HepG2 (cell line): ENCODE data around the gene MAP3K19. TPM values are rescaled to one million over a fixed set of nuclear protein-coding genes. Genes with fewer than 3 reads are reported as not detected.

Experiments used
- ATAC-seq: fragments of 200-7000 bp; cut with Tn5 transposase; 3 replicates; pipeline ENCODE4 v1.9.1; 2020; ENCODE audit warnings: mild to moderate bottlenecking, moderate library complexity
- BruUV-seq: library from RNA; stranded (reverse); fragments of 400-500 nt; replicated peaks from 2 replicates; lab custom pipeline; 2021; lab: Mats Ljungman, UMichigan
- CTCF ChIA-PET: fragments of 300-600 bp; formaldehyde crosslinking; extraction: SDS; loops from one replicate; lab custom pipeline; 2021; ENCODE audit warnings: low total read pairs, inconsistent platforms, low intra/inter-chr PET ratio; lab: Yijun Ruan, JAX
- POLR2A ChIA-PET: fragments of 350-600 bp; sonication (Branson Sonifier 250); formaldehyde crosslinking; loops from one replicate; lab custom pipeline; 2020; ENCODE audit warnings: antibody characterized with exemption, inconsistent platforms; lab: Yijun Ruan, JAX
- DNase-seq: peaks from one replicate; pipeline ENCODE4 v3.0.0-alpha.2; 2015; ENCODE audit warnings: low spot score
- FAIRE-seq: peaks from 3 replicates; lab custom pipeline; 2011; peaks lifted over from hg19 to GRCh38; lab: Jason Lieb, UNC
- H2AFZ ChIP-seq: one replicate; pipeline ENCODE4 v1.6.1; 2011; ENCODE audit warnings: low read length, inconsistent platforms
- H3K27ac ChIP-seq: fragments of 300-600 bp; 3 replicates; pipeline ENCODE4 v1.8.0; 2011; ENCODE audit warnings: mixed run types, mild to moderate bottlenecking, mixed read lengths, low read length, inconsistent platforms; ENCODE audit not compliant: insufficient read depth; ENCODE audit errors: extremely low read length
- H3K27me3 ChIP-seq, 2 experiments: fragments of 200-600 bp in 1 of 2; 2 replicates in 1 of 2; 3 replicates in 1 of 2; pipeline versions ENCODE4 v1.6.0 to v1.8.0; 2011; ENCODE audit warnings: low read length in 2 of 2, mild to moderate bottlenecking in 2 of 2, moderate library complexity in 2 of 2, inconsistent platforms in 1 of 2; ENCODE audit not compliant: insufficient read depth in 2 of 2, control insufficient read depth in 1 of 2
- H3K36me3 ChIP-seq, 2 experiments: fragments of 200-600 bp in 1 of 2; replicated peaks in 1 of 2; 2 replicates in 1 of 2; 3 replicates in 1 of 2; pipeline versions ENCODE4 v1.5.1 to v1.8.0; 2011; ENCODE audit warnings: low read length in 2 of 2, inconsistent platforms in 1 of 2; ENCODE audit not compliant: insufficient read depth in 2 of 2, control insufficient read depth in 1 of 2
- H3K4me1 ChIP-seq: 2 replicates; pipeline ENCODE4 v1.5.1; 2012; ENCODE audit warnings: low read length, inconsistent platforms; ENCODE audit not compliant: insufficient read depth
- H3K4me2 ChIP-seq: 2 replicates; pipeline ENCODE4 v1.6.0; 2011; ENCODE audit warnings: low read depth, low read length, inconsistent platforms
- H3K4me3 ChIP-seq, 3 experiments: fragments of 200-600 bp in 1 of 3; sonication (generic), shearing (Covaris generic) in 1 of 3; replicated peaks in 1 of 3; 2 replicates each; pipeline ENCODE4 v1.5.1; 2011 to 2016; ENCODE audit warnings: low read length in 3 of 3, inconsistent platforms in 2 of 3, low read depth in 2 of 3, mild to moderate bottlenecking in 2 of 3, control low read depth in 1 of 3, mixed read lengths in 1 of 3; ENCODE audit not compliant: insufficient read depth in 1 of 3
- H3K79me2 ChIP-seq: one replicate; pipeline ENCODE4 v1.6.1; 2011; ENCODE audit warnings: low read length, inconsistent platforms; ENCODE audit not compliant: insufficient read depth
- H3K9ac ChIP-seq: 2 replicates; pipeline ENCODE4 v1.6.0; 2011; ENCODE audit warnings: mild to moderate bottlenecking, low read depth, low read length, inconsistent platforms; ENCODE audit not compliant: insufficient read depth
- H3K9me3 ChIP-seq: 2 replicates; pipeline ENCODE4 v1.5.1; 2012; ENCODE audit warnings: mild to moderate bottlenecking, low read length
- H4K20me1 ChIP-seq: 2 replicates; pipeline ENCODE4 v1.6.0; 2011; ENCODE audit warnings: inconsistent platforms, mild to moderate bottlenecking, low read length, moderate library complexity; ENCODE audit not compliant: insufficient read depth
- ATF1 ChIP-seq: IDR thresholded peaks from 2 replicates; pipeline ENCODE4 v1.6.1; 2016; ENCODE audit warnings: mild to moderate bottlenecking, control low read depth
- CEBPB ChIP-seq: IDR thresholded peaks from 2 replicates; pipeline ENCODE4 v1.6.1; 2011; ENCODE audit warnings: low read depth, low read length, improper control_type of control experiment, borderline replicate concordance
- ELF3 ChIP-seq: IDR thresholded peaks from 2 replicates; pipeline ENCODE4 v1.6.1; 2016; ENCODE audit warnings: missing genetic modification reagents, missing compliant biosample characterization
- KMT2A ChIP-seq: sonication (generic); formaldehyde crosslinking; IDR thresholded peaks from 2 replicates; pipeline ENCODE4 v1.4.0; 2020; ENCODE audit warnings: missing genetic modification reagents
- NR2F1 ChIP-seq, 2 experiments: fragments of 450-650 bp in 1 of 2; formaldehyde crosslinking in 1 of 2; IDR thresholded peaks; 2 replicates each; pipeline versions ENCODE4 v1.5.0 to v1.6.1; 2016 to 2020; ENCODE audit warnings: mild to moderate bottlenecking in 1 of 2, missing compliant biosample characterization in 1 of 2, missing genetic modification reagents in 1 of 2, moderate library complexity in 1 of 2
- THAP11 ChIP-seq: IDR thresholded peaks from 2 replicates; pipeline ENCODE4 v1.6.1; 2016; ENCODE audit warnings: missing biosample characterization, missing genetic modification reagents
- ZNF33A ChIP-seq: sonication (generic); formaldehyde crosslinking; IDR thresholded peaks from 2 replicates; pipeline ENCODE4 v1.5.1; 2020; ENCODE audit warnings: missing genetic modification reagents, mild to moderate bottlenecking, moderate library complexity, borderline replicate concordance
- ZNF468 ChIP-seq: sonication (generic); formaldehyde crosslinking; IDR thresholded peaks from 2 replicates; pipeline ENCODE4 v1.8.0; 2022; ENCODE audit warnings: mild to moderate bottlenecking, moderate library complexity, missing genetic modification reagents
- ZNF619 ChIP-seq: sonication (generic); formaldehyde crosslinking; IDR thresholded peaks from 2 replicates; pipeline ENCODE4 v1.4.0; 2020; ENCODE audit warnings: mild to moderate bottlenecking, missing genetic modification reagents
- ZNF737 ChIP-seq: sonication (generic); formaldehyde crosslinking; IDR thresholded peaks from 2 replicates; pipeline ENCODE4 v1.5.0; 2020; ENCODE audit warnings: missing genetic modification reagents, mild to moderate bottlenecking, borderline replicate concordance
- in situ Hi-C: cut with HindIII; loops from 2 replicates; pipeline ENCODE4 v1.10.0; 2017; ENCODE audit warnings: low pct_unique_long_range_greater_than_20kb; ENCODE audit not compliant: extremely low pct_ligation_motif_present
- intact Hi-C: fragments of 100-400 bp; cut with micrococcal nuclease; formaldehyde crosslinking; loops from one replicate; pipeline ENCODE4 v1.10.0; 2022; ENCODE audit not compliant: unreplicated experiment
- polyA plus RNA-seq, 8 experiments: library from polyadenylated mRNA; depleted of rRNA in 3 of 8; stranded (reverse) in 7 of 8; unstranded in 1 of 8; fragments of >200 nt; fragmentation: Illumina TruSeq in 4 of 8; extraction: Trizol in 4 of 8; gene quantifications; 2 replicates each; pipeline versions ENCODE4 v1.2.1 to v1.2.3, GENCODE V29; 2011 to 2016; ENCODE audit warnings: low read depth in 4 of 8, missing spikeins in 1 of 8, mixed read lengths in 1 of 8; ENCODE audit not compliant: insufficient read depth in 1 of 8
- total RNA-seq, 5 experiments: library from RNA; depleted of rRNA; stranded (reverse); fragments of >200 nt; fragmentation: Illumina TruSeq; extraction: Trizol; gene quantifications; 2 replicates each; pipeline ENCODE4 v1.2.3, GENCODE V29; 2016; ENCODE audit warnings: low read depth in 1 of 5
- TF ChIP-seq, protein P1 (sequence below): sonication (generic); formaldehyde crosslinking; conservative IDR thresholded peaks from 2 replicates; pipeline ENCODE4 v1.4.0; 2020; ENCODE audit warnings: missing genetic modification reagents
- TF ChIP-seq, protein P2 (sequence below), 2 experiments: fragments of 450-650 bp in 1 of 2; sonication (generic) in 1 of 2; formaldehyde crosslinking; IDR thresholded peaks; 2 replicates each; pipeline versions ENCODE4 v1.5.0 to v1.8.0; 2020 to 2022; ENCODE audit warnings: mild to moderate bottlenecking in 1 of 2, missing genetic modification reagents in 1 of 2
- TF ChIP-seq, protein P3 (sequence below): sonication (generic); formaldehyde crosslinking; IDR thresholded peaks from 2 replicates; pipeline ENCODE4 v1.5.0; 2020; ENCODE audit warnings: mild to moderate bottlenecking, missing genetic modification reagents
- TF ChIP-seq, protein P4 (sequence below): sonication (generic); formaldehyde crosslinking; IDR thresholded peaks from 2 replicates; pipeline ENCODE4 v1.5.0; 2020; ENCODE audit warnings: missing genetic modification reagents
- TF ChIP-seq, protein P5 (sequence below): sonication (generic); formaldehyde crosslinking; IDR thresholded peaks from 2 replicates; pipeline ENCODE4 v1.4.0; 2020; ENCODE audit warnings: missing genetic modification reagents

MAP3K19 gene
- total and polyA plus RNA-seq, 2 of the 13 experiments (the other 11 are each of a cell fraction or from before 2014, with no cell fraction given): not detected

DNA sequence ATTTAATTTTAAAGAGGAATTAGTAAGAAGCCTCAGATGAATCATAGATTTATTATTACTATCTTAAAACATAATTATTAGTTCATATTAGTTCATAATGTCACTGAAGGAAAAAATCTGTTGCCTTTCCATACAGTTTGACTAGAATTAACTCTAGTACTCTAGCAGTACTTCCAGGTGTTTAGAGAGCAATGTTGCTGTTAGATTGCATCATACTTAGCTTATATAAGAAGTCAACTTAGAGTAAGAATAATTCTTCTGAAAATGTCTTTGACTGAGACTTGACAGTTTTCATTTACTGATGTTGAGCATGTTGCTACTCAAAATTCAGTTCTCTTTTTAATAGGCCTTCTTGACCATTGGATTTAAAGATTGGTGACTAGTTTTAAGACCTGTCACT lies 9.5 kb upstream of the MAP3K19 start:
- peaks cover 73% of the 10 kb centered on the region for H3K79me2 ChIP-seq
- H3K9ac ChIP-seq: no peak overlapping the region
- peaks cover 40% of the 10 kb centered on the region for H3K4me1 ChIP-seq
- BruUV-seq: no TSS peak
- 0 out of 6 replicates have a peak overlapping the region, but pooled peaks of 1 of the 3 experiments have one; percentile 0 for H3K4me3 ChIP-seq
- no peak for FAIRE-seq
- peaks cover 6 to 24% of the 10 kb centered on the region in 2 experiments for H3K36me3 ChIP-seq
- CTCF ChIA-PET: no interaction called here
- H3K4me2 ChIP-seq: peak overlapping the region; percentile 30
- no peaks in the 10 kb centered on the region for H3K9me3 ChIP-seq
- no peak for DNase-seq
- POLR2A ChIA-PET: interaction anchor here (1.2 kb wide), 1 partner anchor 9 kb away, joined by 3 read pairs; the partner anchor contains the start of gene MAP3K19
- intact Hi-C loops: loop anchor here (10.0 kb wide), 1 partner anchor 142 kb away; the partner anchor contains the start of gene CCNT2
- peak overlapping the region; percentile 42 for H3K27ac ChIP-seq
- no peak for ATAC-seq
- H3K27me3 ChIP-seq: no peaks in the 10 kb centered on the region; a peak in 1 of 5 replicates
- no peak overlapping the region for H2AFZ ChIP-seq
- peaks cover 13% of the 10 kb centered on the region for H4K20me1 ChIP-seq
- in situ Hi-C loops: no loop called here
- TF ChIP-seq CEBPB (peak; percentile 96), ELF3 (CRISPR knock-in tag) (no peak), ZNF619 (CRISPR knock-in tag) (no peak), ZNF33A (CRISPR knock-in tag) (no peak), ZNF468 (CRISPR knock-in tag) (no peak), NR2F1 (CRISPR knock-in tag; IDR thresholded peaks at IDR 0.05) (no peak), ATF1 (no peak), ZNF737 (no peak), THAP11 (peak; percentile 41; the same call in 1 of the 2 replicates), KMT2A (CRISPR knock-in tag) (no peak)
- TF ChIP-seq, protein P1, sequence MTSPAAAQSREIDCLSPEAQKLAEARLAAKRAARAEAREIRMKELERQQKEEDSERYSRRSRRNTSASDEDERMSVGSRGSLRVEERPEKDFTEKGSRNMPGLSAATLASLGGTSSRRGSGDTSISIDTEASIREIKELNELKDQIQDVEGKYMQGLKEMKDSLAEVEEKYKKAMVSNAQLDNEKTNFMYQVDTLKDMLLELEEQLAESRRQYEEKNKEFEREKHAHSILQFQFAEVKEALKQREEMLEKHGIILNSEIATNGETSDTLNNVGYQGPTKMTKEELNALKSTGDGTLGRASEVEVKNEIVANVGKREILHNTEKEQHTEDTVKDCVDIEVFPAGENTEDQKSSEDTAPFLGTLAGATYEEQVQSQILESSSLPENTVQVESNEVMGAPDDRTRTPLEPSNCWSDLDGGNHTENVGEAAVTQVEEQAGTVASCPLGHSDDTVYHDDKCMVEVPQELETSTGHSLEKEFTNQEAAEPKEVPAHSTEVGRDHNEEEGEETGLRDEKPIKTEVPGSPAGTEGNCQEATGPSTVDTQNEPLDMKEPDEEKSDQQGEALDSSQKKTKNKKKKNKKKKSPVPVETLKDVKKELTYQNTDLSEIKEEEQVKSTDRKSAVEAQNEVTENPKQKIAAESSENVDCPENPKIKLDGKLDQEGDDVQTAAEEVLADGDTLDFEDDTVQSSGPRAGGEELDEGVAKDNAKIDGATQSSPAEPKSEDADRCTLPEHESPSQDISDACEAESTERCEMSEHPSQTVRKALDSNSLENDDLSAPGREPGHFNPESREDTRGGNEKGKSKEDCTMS (CRISPR knock-in tag): no peak
- TF ChIP-seq, protein P2, sequence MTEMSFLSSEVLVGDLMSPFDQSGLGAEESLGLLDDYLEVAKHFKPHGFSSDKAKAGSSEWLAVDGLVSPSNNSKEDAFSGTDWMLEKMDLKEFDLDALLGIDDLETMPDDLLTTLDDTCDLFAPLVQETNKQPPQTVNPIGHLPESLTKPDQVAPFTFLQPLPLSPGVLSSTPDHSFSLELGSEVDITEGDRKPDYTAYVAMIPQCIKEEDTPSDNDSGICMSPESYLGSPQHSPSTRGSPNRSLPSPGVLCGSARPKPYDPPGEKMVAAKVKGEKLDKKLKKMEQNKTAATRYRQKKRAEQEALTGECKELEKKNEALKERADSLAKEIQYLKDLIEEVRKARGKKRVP (CRISPR knock-in tag; IDR thresholded peaks at IDR 0.05): peak; percentile 70 to 99; a peak in 3 of 4 replicates
- TF ChIP-seq, protein P3, sequence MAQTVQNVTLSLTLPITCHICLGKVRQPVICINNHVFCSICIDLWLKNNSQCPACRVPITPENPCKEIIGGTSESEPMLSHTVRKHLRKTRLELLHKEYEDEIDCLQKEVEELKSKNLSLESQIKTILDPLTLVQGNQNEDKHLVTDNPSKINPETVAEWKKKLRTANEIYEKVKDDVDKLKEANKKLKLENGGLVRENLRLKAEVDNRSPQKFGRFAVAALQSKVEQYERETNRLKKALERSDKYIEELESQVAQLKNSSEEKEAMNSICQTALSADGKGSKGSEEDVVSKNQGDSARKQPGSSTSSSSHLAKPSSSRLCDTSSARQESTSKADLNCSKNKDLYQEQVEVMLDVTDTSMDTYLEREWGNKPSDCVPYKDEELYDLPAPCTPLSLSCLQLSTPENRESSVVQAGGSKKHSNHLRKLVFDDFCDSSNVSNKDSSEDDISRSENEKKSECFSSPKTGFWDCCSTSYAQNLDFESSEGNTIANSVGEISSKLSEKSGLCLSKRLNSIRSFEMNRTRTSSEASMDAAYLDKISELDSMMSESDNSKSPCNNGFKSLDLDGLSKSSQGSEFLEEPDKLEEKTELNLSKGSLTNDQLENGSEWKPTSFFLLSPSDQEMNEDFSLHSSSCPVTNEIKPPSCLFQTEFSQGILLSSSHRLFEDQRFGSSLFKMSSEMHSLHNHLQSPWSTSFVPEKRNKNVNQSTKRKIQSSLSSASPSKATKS (CRISPR knock-in tag): peak; percentile 44; the same call in 1 of the 2 replicates
- TF ChIP-seq, protein P4, sequence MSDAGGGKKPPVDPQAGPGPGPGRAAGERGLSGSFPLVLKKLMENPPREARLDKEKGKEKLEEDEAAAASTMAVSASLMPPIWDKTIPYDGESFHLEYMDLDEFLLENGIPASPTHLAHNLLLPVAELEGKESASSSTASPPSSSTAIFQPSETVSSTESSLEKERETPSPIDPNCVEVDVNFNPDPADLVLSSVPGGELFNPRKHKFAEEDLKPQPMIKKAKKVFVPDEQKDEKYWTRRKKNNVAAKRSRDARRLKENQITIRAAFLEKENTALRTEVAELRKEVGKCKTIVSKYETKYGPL (CRISPR knock-in tag): peak; percentile 94
- TF ChIP-seq, protein P5, sequence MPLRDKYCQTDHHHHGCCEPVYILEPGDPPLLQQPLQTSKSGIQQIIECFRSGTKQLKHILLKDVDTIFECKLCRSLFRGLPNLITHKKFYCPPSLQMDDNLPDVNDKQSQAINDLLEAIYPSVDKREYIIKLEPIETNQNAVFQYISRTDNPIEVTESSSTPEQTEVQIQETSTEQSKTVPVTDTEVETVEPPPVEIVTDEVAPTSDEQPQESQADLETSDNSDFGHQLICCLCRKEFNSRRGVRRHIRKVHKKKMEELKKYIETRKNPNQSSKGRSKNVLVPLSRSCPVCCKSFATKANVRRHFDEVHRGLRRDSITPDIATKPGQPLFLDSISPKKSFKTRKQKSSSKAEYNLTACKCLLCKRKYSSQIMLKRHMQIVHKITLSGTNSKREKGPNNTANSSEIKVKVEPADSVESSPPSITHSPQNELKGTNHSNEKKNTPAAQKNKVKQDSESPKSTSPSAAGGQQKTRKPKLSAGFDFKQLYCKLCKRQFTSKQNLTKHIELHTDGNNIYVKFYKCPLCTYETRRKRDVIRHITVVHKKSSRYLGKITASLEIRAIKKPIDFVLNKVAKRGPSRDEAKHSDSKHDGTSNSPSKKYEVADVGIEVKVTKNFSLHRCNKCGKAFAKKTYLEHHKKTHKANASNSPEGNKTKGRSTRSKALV (CRISPR knock-in tag): no peak
